ENCODE measurements around the gene DHCR24.

Gene DHCR24

GRCh38 chr1:54863267-54863665, 23.7 kb downstream of the DHCR24 start:
- Histone ChIP-seq H3K27ac (ENCODE audit: low read depth, low read length) (no peak overlapping the region), H3K9ac (ENCODE audit: low read length) (no peak overlapping the region), H3K9me3 (ENCODE audit: control insufficient read depth, insufficient read depth, low read depth, low read length) (no peaks in the 10 kb centered on the region), H3K4me3 (ENCODE audit: low read depth, low read length) (no peak overlapping the region), H3K36me3 (ENCODE audit: control insufficient read depth, insufficient read depth, low read length) (peaks cover 94% of the 10 kb centered on the region), H3K27me3 (ENCODE audit: control insufficient read depth, insufficient read depth, low read length) (no peaks in the 10 kb centered on the region), H3K4me1 (ENCODE audit: control insufficient read depth, insufficient read depth, low read length) (peaks cover 7% of the 10 kb centered on the region; the same call in 1 of the 2 replicates)

GRCh38 chr1:54861070-54861761, 25.8 kb downstream of the DHCR24 start:
- Histone ChIP-seq H3K36me3 (ENCODE audit: control insufficient read depth, insufficient read depth, low read length) (peaks cover 96% of the 10 kb centered on the region), H3K4me1 (ENCODE audit: control insufficient read depth, insufficient read depth, low read length) (peaks cover 7% of the 10 kb centered on the region; the same call in 1 of the 2 replicates), H3K27me3 (ENCODE audit: control insufficient read depth, insufficient read depth, low read length) (no peaks in the 10 kb centered on the region), H3K9me3 (ENCODE audit: control insufficient read depth, insufficient read depth, low read depth, low read length) (no peaks in the 10 kb centered on the region), H3K4me3 (ENCODE audit: low read depth, low read length) (no peak overlapping the region), H3K9ac (ENCODE audit: low read length) (no peak overlapping the region), H3K27ac (ENCODE audit: low read depth, low read length) (no peak overlapping the region)

GRCh38 chr1:54859700-54860391, 27.1 kb downstream of the DHCR24 start:
- H3K9me3 ChIP-seq (ENCODE audit: control insufficient read depth, insufficient read depth, low read depth, low read length), result no peaks in the 10 kb centered on the region
- H3K36me3 ChIP-seq (ENCODE audit: control insufficient read depth, insufficient read depth, low read length), result peaks cover 94% of the 10 kb centered on the region
- H3K27ac ChIP-seq (ENCODE audit: low read depth, low read length), result no peak overlapping the region

GRCh38 chr1:54857746-54858561, 29.0 kb downstream of the DHCR24 start:
- no peak overlapping the region for H3K27ac ChIP-seq (ENCODE audit: low read depth, low read length)
- peaks cover 94% of the 10 kb centered on the region for H3K36me3 ChIP-seq (ENCODE audit: control insufficient read depth, insufficient read depth, low read length)
- H3K4me1 ChIP-seq (ENCODE audit: control insufficient read depth, insufficient read depth, low read length), result peaks cover 7% of the 10 kb centered on the region; the same call in 1 of the 2 replicates

More at GRCh38 chr1:54859700-54860391, 27.1 kb downstream of the DHCR24 start:
- H3K4me1 ChIP-seq (ENCODE audit: control insufficient read depth, insufficient read depth, low read length), result peaks cover 7% of the 10 kb centered on the region; the same call in 1 of the 2 replicates
- H3K27me3 ChIP-seq (ENCODE audit: control insufficient read depth, insufficient read depth, low read length), result no peaks in the 10 kb centered on the region
- no peak overlapping the region for H3K9ac ChIP-seq (ENCODE audit: low read length)
- H3K4me3 ChIP-seq (ENCODE audit: low read depth, low read length), result no peak overlapping the region

GRCh38 chr1:54857141-54857540, 29.9 kb downstream of the DHCR24 start:
- Histone ChIP-seq H3K9me3 (ENCODE audit: control insufficient read depth, insufficient read depth, low read depth, low read length) (no peaks in the 10 kb centered on the region), H3K4me1 (ENCODE audit: control insufficient read depth, insufficient read depth, low read length) (peaks cover 7% of the 10 kb centered on the region; the same call in 1 of the 2 replicates), H3K4me3 (ENCODE audit: low read depth, low read length) (no peak overlapping the region), H3K27me3 (ENCODE audit: control insufficient read depth, insufficient read depth, low read length) (no peaks in the 10 kb centered on the region), H3K36me3 (ENCODE audit: control insufficient read depth, insufficient read depth, low read length) (peaks cover 95% of the 10 kb centered on the region), H3K27ac (ENCODE audit: low read depth, low read length) (no peak overlapping the region), H3K9ac (ENCODE audit: low read length) (no peak overlapping the region)

More at GRCh38 chr1:54857746-54858561, 29.0 kb downstream of the DHCR24 start:
- H3K27me3 ChIP-seq (ENCODE audit: control insufficient read depth, insufficient read depth, low read length), result no peaks in the 10 kb centered on the region
- H3K9me3 ChIP-seq (ENCODE audit: control insufficient read depth, insufficient read depth, low read depth, low read length), result no peaks in the 10 kb centered on the region
- no peak overlapping the region for H3K9ac ChIP-seq (ENCODE audit: low read length)
- no peak overlapping the region for H3K4me3 ChIP-seq (ENCODE audit: low read depth, low read length)

- Histone ChIP-seq H3K9ac (ENCODE audit: low read length) (no peak overlapping the region), H3K27me3 (ENCODE audit: control insufficient read depth, insufficient read depth, low read length) (no peaks in the 10 kb centered on the region), H3K4me3 (ENCODE audit: low read depth, low read length) (no peak overlapping the region), H3K9me3 (ENCODE audit: control insufficient read depth, insufficient read depth, low read depth, low read length) (no peaks in the 10 kb centered on the region), H3K4me1 (ENCODE audit: control insufficient read depth, insufficient read depth, low read length) (no peaks in the 10 kb centered on the region), H3K27ac (ENCODE audit: low read depth, low read length) (no peak overlapping the region), H3K36me3 (ENCODE audit: control insufficient read depth, insufficient read depth, low read length) (peaks cover 96% of the 10 kb centered on the region)
Measured at GRCh38 chr1:54854381-54855020, 32.5 kb downstream of the DHCR24 start.

GRCh38 chr1:54853793-54854370, 33.1 kb downstream of the DHCR24 start:
- Histone ChIP-seq H3K4me3 (ENCODE audit: low read depth, low read length) (no peak overlapping the region), H3K9ac (ENCODE audit: low read length) (no peak overlapping the region), H3K4me1 (ENCODE audit: control insufficient read depth, insufficient read depth, low read length) (no peaks in the 10 kb centered on the region), H3K9me3 (ENCODE audit: control insufficient read depth, insufficient read depth, low read depth, low read length) (no peaks in the 10 kb centered on the region), H3K27ac (ENCODE audit: low read depth, low read length) (no peak overlapping the region), H3K36me3 (ENCODE audit: control insufficient read depth, insufficient read depth, low read length) (peaks cover 96% of the 10 kb centered on the region), H3K27me3 (ENCODE audit: control insufficient read depth, insufficient read depth, low read length) (no peaks in the 10 kb centered on the region)

GRCh38 chr1:54853096-54853792, 33.8 kb downstream of the DHCR24 start:
- no peaks in the 10 kb centered on the region for H3K4me1 ChIP-seq (ENCODE audit: control insufficient read depth, insufficient read depth, low read length)
- no peaks in the 10 kb centered on the region for H3K9me3 ChIP-seq (ENCODE audit: control insufficient read depth, insufficient read depth, low read depth, low read length)
- H3K36me3 ChIP-seq (ENCODE audit: control insufficient read depth, insufficient read depth, low read length), result peaks cover 98% of the 10 kb centered on the region
- H3K27me3 ChIP-seq (ENCODE audit: control insufficient read depth, insufficient read depth, low read length), result no peaks in the 10 kb centered on the region
- no peak overlapping the region for H3K9ac ChIP-seq (ENCODE audit: low read length)
- H3K4me3 ChIP-seq (ENCODE audit: low read depth, low read length), result no peak overlapping the region
- H3K27ac ChIP-seq (ENCODE audit: low read depth, low read length), result no peak overlapping the region

- Histone ChIP-seq H3K9me3 (ENCODE audit: control insufficient read depth, insufficient read depth, low read depth, low read length) (no peaks in the 10 kb centered on the region), H3K27me3 (ENCODE audit: control insufficient read depth, insufficient read depth, low read length) (no peaks in the 10 kb centered on the region), H3K4me1 (ENCODE audit: control insufficient read depth, insufficient read depth, low read length) (no peaks in the 10 kb centered on the region), H3K27ac (ENCODE audit: low read depth, low read length) (no peak overlapping the region), H3K36me3 (ENCODE audit: control insufficient read depth, insufficient read depth, low read length) (peaks cover 96% of the 10 kb centered on the region), H3K9ac (ENCODE audit: low read length) (no peak overlapping the region), H3K4me3 (ENCODE audit: low read depth, low read length) (no peak overlapping the region)
Measured at GRCh38 chr1:54851936-54852524, 35.0 kb downstream of the DHCR24 start.

- peaks cover 93% of the 10 kb centered on the region for H3K36me3 ChIP-seq (ENCODE audit: control insufficient read depth, insufficient read depth, low read length)
- H3K27ac ChIP-seq (ENCODE audit: low read depth, low read length), result no peak overlapping the region
- H3K27me3 ChIP-seq (ENCODE audit: control insufficient read depth, insufficient read depth, low read length), result no peaks in the 10 kb centered on the region
- H3K4me1 ChIP-seq (ENCODE audit: control insufficient read depth, insufficient read depth, low read length), result no peaks in the 10 kb centered on the region
- no peak overlapping the region for H3K4me3 ChIP-seq (ENCODE audit: low read depth, low read length)
- no peak overlapping the region for H3K9ac ChIP-seq (ENCODE audit: low read length)
- no peaks in the 10 kb centered on the region for H3K9me3 ChIP-seq (ENCODE audit: control insufficient read depth, insufficient read depth, low read depth, low read length)
Measured at GRCh38 chr1:54851406-54851805, 35.6 kb downstream of the DHCR24 start.

Data from HUES6 (cell line).